Esophagus squamous epithelium (tissue), 5 donors: Measurements from ENCODE around the gene KIAA1217. TPM values are rescaled to one million over a fixed set of nuclear protein-coding genes. Genes with fewer than 3 reads are reported as not detected.
A peak's percentile ranks its signal among the peaks of the same experiment; 100 is the strongest.

Experiments used
- DNase-seq: peaks from one replicate; lab custom pipeline; 2025; lab: John Stamatoyannopoulos, UW
- H3K27ac ChIP-seq, 4 donors: fragments of 200-600 bp; sonication (generic); one replicate each; pipeline ENCODE4 v1.5.1; 2016 to 2019; ENCODE audit warnings: mild to moderate bottlenecking in 1 of 4
- H3K27me3 ChIP-seq, 4 donors: fragments of 200-600 bp; sonication (generic); 1 replicate in 3 of 4; 2 replicates in 1 of 4; pipeline versions ENCODE4 v1.5.1 to v1.6.0; 2017 to 2021; ENCODE audit warnings: antibody characterized with exemption in 1 of 4
- H3K36me3 ChIP-seq, 3 donors: fragments of 200-600 bp; sonication (generic); one replicate each; pipeline ENCODE4 v1.5.1; 2016 to 2019
- H3K4me1 ChIP-seq, 3 donors: fragments of 200-600 bp; sonication (generic); one replicate each; pipeline ENCODE4 v1.5.1; 2017 to 2019
- H3K4me3 ChIP-seq, 4 donors: fragments of 200-600 bp; sonication (generic); 1 replicate in 3 of 4; 2 replicates in 1 of 4; pipeline ENCODE4 v1.5.1; 2016 to 2019; ENCODE audit warnings: mild to moderate bottlenecking in 2 of 4, moderate library complexity in 1 of 4
- H3K9me3 ChIP-seq, 3 donors: fragments of 200-600 bp; sonication (generic); one replicate each; pipeline ENCODE4 v1.5.1; 2016 to 2019
- CTCF ChIP-seq, 6 experiments: fragments of 450-650 bp in 4 of 6; fragments of 200-600 bp in 2 of 6; sonication (generic) in 2 of 6; IDR thresholded peaks; one replicate each; pipeline ENCODE4 v1.5.1; 2016 to 2019; ENCODE audit warnings: antibody characterized with exemption in 6 of 6, mild to moderate bottlenecking in 4 of 6, moderate library complexity in 4 of 6
- POLR2A ChIP-seq, 4 donors: fragments of 450-650 bp; IDR thresholded peaks; one replicate each; pipeline ENCODE4 v1.6.1; 2017; ENCODE audit warnings: antibody characterized with exemption in 4 of 4, mild to moderate bottlenecking in 4 of 4, moderate library complexity in 3 of 4
- WGBS, 2 donors: methylation state at CpG; one replicate each; pipeline ENCODE4 v1.1.5; 2018; 5-methylcytosine and 5-hydroxymethylcytosine counted together
- intact Hi-C: fragments of 100-400 bp; cut with DNase I; formaldehyde crosslinking; loops from one replicate; pipeline ENCODE4 v1.15.0; 2022
- total RNA-seq, 4 donors: library from RNA; depleted of rRNA; stranded (reverse); fragments of >200 nt; gene quantifications; one replicate each; pipeline ENCODE4 v1.1.0, GENCODE V29; 2016
- donor health status: DM: yes; HTN: yes; CAD: no.

The KIAA1217 gene
- total RNA-seq, 4 donors from 2014 or later = 56.2 to 67.6 (median 66.2) TPM

- peak overlapping the region; percentile 27 to 55 (median 42) for H3K4me3 ChIP-seq
- 31 to 50% methylated on average over 5 of the region's 5 CpGs for WGBS, 2 donors
- peak overlapping the region in 3 of 4 donors; percentile 80 to 89 (median 82) for H3K27ac ChIP-seq
- intact Hi-C loops = no loop called here
- peaks cover 0 to 19% (median 0%) of the 10 kb centered on the region in 3 donors for H3K36me3 ChIP-seq
- peaks cover 0 to 55% (median 5%) of the 10 kb centered on the region in 3 donors for H3K4me1 ChIP-seq
- no peak for TF ChIP-seq POLR2A (IDR thresholded peaks at IDR 0.05)
- TF ChIP-seq CTCF (IDR thresholded peaks at IDR 0.05) = no peak
- H3K27me3 ChIP-seq = no peaks in the 10 kb centered on the region
- DNase-seq = no peak
- no peaks in the 10 kb centered on the region for H3K9me3 ChIP-seq
These were observed 32.6 kb downstream of the KIAA1217 start for GRCh38 chr10:24241536-24242040.

- no peak for DNase-seq
- WGBS, 2 donors = 52 to 62% methylated on average over 4 of the region's 4 CpGs
- TF ChIP-seq POLR2A (IDR thresholded peaks at IDR 0.05) = no peak
- TF ChIP-seq CTCF (IDR thresholded peaks at IDR 0.05) = no peak
These were observed 33.6 kb downstream of the KIAA1217 start for GRCh38 chr10:24242562-24242961.

GRCh38 chr10:24246365-24246764 lies 37.4 kb downstream of the KIAA1217 start:
- Histone ChIP-seq H3K9me3 (no peaks in the 10 kb centered on the region), H3K4me1 (peaks cover 0 to 52% (median 9%) of the 10 kb centered on the region in 3 donors), H3K36me3 (peaks cover 0 to 19% (median 0%) of the 10 kb centered on the region in 3 donors), H3K27me3 (no peaks in the 10 kb centered on the region), H3K27ac (no peak overlapping the region), H3K4me3 (no peak overlapping the region)
- TF ChIP-seq CTCF (IDR thresholded peaks at IDR 0.05) (no peak), POLR2A (IDR thresholded peaks at IDR 0.05) (no peak)
- WGBS, 2 donors = 51 to 61% methylated on average over 5 of the region's 5 CpGs
- no peak for DNase-seq
- intact Hi-C loops = no loop called here

More at GRCh38 chr10:24242562-24242961, 33.6 kb downstream of the KIAA1217 start:
- H3K36me3 ChIP-seq = peaks cover 0 to 19% (median 0%) of the 10 kb centered on the region in 3 donors
- no peak overlapping the region for H3K27ac ChIP-seq
- no peak overlapping the region for H3K4me3 ChIP-seq
- intact Hi-C loops = no loop called here
- no peaks in the 10 kb centered on the region for H3K9me3 ChIP-seq
- no peaks in the 10 kb centered on the region for H3K27me3 ChIP-seq
- peaks cover 0 to 45% (median 5%) of the 10 kb centered on the region in 3 donors for H3K4me1 ChIP-seq

- WGBS, 2 donors = 86 to 100% methylated on average over 1 of the region's 1 CpG
- Histone ChIP-seq H3K9me3 (no peaks in the 10 kb centered on the region), H3K4me3 (no peak overlapping the region), H3K36me3 (peaks cover 0 to 19% (median 0%) of the 10 kb centered on the region in 3 donors), H3K27me3 (no peaks in the 10 kb centered on the region), H3K4me1 (peaks cover 0 to 50% (median 16%) of the 10 kb centered on the region in 3 donors), H3K27ac (peak overlapping the region in 2 of 4 donors; percentile 96 to 97)
- intact Hi-C loops = no loop called here
- DNase-seq = no peak
- TF ChIP-seq CTCF (IDR thresholded peaks at IDR 0.05) (no peak), POLR2A (IDR thresholded peaks at IDR 0.05) (no peak)
These were observed 38.9 kb downstream of the KIAA1217 start for GRCh38 chr10:24247841-24248240.

GRCh38 chr10:24249829-24250415 lies 41.0 kb downstream of the KIAA1217 start:
- TF ChIP-seq CTCF (IDR thresholded peaks at IDR 0.05) (peak in 2 of 6 experiments; percentile 7 to 19), POLR2A (IDR thresholded peaks at IDR 0.05) (no peak)
- DNase-seq = no peak
- Histone ChIP-seq H3K4me3 (no peak overlapping the region), H3K36me3 (peaks cover 0 to 16% (median 0%) of the 10 kb centered on the region in 3 donors), H3K27me3 (no peaks in the 10 kb centered on the region), H3K9me3 (no peaks in the 10 kb centered on the region), H3K27ac (peak overlapping the region; percentile 62 to 97 (median 95)), H3K4me1 (peaks cover 6 to 66% (median 16%) of the 10 kb centered on the region in 3 donors)
- WGBS, 2 donors = 34 to 52% methylated on average over 8 to 9 of the region's 9 CpGs
- intact Hi-C loops = no loop called here
